ENCODE results near the gene TSPAN9.

DNA sequence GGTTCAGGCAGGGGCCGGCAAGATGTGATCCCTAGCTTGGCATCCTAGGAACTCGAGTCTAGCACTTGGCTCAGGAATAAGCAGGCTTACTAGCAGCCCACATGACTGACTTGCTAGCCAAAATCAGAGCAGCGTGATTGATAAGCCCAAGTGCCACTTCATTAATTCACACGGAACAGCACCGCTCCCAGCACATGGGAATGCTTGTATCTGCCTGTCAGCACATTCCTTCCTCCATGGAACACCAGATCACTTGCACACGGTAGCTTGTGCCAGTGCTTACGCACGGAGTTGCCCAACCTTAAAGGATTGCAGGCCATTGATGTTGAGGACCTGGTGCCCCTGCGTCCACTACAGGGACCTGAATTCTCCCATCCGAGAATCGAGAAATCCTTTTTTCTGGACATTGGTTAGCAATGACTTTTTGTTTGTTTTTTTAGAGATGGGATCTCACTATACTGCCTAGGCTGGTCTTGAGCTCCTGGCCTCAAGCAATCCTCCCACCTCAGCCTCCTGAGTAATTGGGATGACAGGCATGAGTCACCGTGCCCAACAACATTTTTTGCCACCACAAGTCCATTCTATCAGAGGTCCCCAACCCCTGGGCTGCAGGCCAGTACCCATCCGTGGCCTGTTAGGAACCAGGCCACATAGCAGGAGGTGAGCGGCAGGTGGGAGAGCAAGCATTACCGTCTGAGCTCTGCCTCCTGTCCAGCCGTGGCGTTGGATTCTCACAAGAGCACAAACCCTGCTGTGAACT lies 30.6 kb upstream of the TSPAN9 start:
- TF ChIP-seq, protein P1, sequence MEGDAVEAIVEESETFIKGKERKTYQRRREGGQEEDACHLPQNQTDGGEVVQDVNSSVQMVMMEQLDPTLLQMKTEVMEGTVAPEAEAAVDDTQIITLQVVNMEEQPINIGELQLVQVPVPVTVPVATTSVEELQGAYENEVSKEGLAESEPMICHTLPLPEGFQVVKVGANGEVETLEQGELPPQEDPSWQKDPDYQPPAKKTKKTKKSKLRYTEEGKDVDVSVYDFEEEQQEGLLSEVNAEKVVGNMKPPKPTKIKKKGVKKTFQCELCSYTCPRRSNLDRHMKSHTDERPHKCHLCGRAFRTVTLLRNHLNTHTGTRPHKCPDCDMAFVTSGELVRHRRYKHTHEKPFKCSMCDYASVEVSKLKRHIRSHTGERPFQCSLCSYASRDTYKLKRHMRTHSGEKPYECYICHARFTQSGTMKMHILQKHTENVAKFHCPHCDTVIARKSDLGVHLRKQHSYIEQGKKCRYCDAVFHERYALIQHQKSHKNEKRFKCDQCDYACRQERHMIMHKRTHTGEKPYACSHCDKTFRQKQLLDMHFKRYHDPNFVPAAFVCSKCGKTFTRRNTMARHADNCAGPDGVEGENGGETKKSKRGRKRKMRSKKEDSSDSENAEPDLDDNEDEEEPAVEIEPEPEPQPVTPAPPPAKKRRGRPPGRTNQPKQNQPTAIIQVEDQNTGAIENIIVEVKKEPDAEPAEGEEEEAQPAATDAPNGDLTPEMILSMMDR (optimal IDR thresholded peaks at IDR 0.05 in 1 of 3, IDR thresholded peaks at IDR 0.05 in 1 of 3, conservative IDR thresholded peaks at IDR 0.05 in 1 of 3; ENCODE audit: extremely low read depth in 1 of 3, insufficient read depth in 2 of 3, low read length in 3 of 3), result no peak
- no peak for TF ChIP-seq EZH2 (IDR thresholded peaks at IDR 0.05; ENCODE audit: low read length)
